ENCODE data around the gene ARHGAP6. TPM values are rescaled to one million over a fixed set of nuclear protein-coding genes. Genes with fewer than 3 reads are reported as not detected.
A peak's percentile ranks its signal among the peaks of the same experiment; 100 is the strongest.

The ARHGAP6 gene
- total RNA-seq, 1 donor from 2014 or later = 33.6 TPM

GRCh38 chrX:11393949-11394654, 271.6 kb downstream of the ARHGAP6 start:
- Histone ChIP-seq H3K27ac (no peak overlapping the region), H3K27me3 (no peaks in the 10 kb centered on the region), H3K9me3 (no peaks in the 10 kb centered on the region), H3K36me3 (no peaks in the 10 kb centered on the region), H3K4me3 (no peak overlapping the region), H3K4me1 (peaks cover 0 to 9% of the 10 kb centered on the region in 2 donors)
- intact Hi-C loops (cut with DNase I) = no loop called here
- no peak for TF ChIP-seq CTCF (IDR thresholded peaks at IDR 0.05)
- DNase-seq (ENCODE audit: low spot score in 2 of 2) = no peak

GRCh38 chrX:11386812-11387211, 278.9 kb downstream of the ARHGAP6 start:
- Histone ChIP-seq H3K9me3 (no peaks in the 10 kb centered on the region), H3K4me1 (peaks cover 4 to 28% of the 10 kb centered on the region in 2 donors), H3K4me3 (no peak overlapping the region), H3K27ac (peak overlapping the region; percentile 69 to 74), H3K36me3 (no peaks in the 10 kb centered on the region), H3K27me3 (no peaks in the 10 kb centered on the region)
- no peak for DNase-seq (ENCODE audit: low spot score in 2 of 2)
- TF ChIP-seq CTCF (IDR thresholded peaks at IDR 0.05) = no peak
- intact Hi-C loops (cut with DNase I) = loop anchor here (10.0 kb wide), 1 partner anchor 368 kb away; the partner anchor contains the start of gene MSL3

- Histone ChIP-seq H3K9me3 (no peaks in the 10 kb centered on the region), H3K27me3 (no peaks in the 10 kb centered on the region), H3K4me3 (no peak overlapping the region), H3K36me3 (no peaks in the 10 kb centered on the region), H3K27ac (peak overlapping the region; percentile 69 to 74), H3K4me1 (peaks cover 4 to 30% of the 10 kb centered on the region in 2 donors)
- intact Hi-C loops (cut with DNase I) = loop anchor here (10.0 kb wide), 1 partner anchor 369 kb away; the partner anchor contains the start of gene MSL3
- no peak for TF ChIP-seq CTCF (IDR thresholded peaks at IDR 0.05)
- peak in 1 of 2 donors; percentile 73 for DNase-seq (ENCODE audit: low spot score in 2 of 2)
These were observed 279.7 kb downstream of the ARHGAP6 start for GRCh38 chrX:11386001-11386523.

GRCh38 chrX:11382930-11383329, 282.8 kb downstream of the ARHGAP6 start:
- intact Hi-C loops (cut with DNase I) = loop anchor here (5.0 to 10.0 kb wide), 4 partner anchors 54 to 372 kb away; partner anchors contain the start of gene MSL3
- Histone ChIP-seq H3K36me3 (no peaks in the 10 kb centered on the region), H3K9me3 (no peaks in the 10 kb centered on the region), H3K27me3 (no peaks in the 10 kb centered on the region), H3K4me1 (peaks cover 4 to 35% of the 10 kb centered on the region in 2 donors), H3K27ac (peak overlapping the region; percentile 15 to 16), H3K4me3 (no peak overlapping the region)
- no peak for TF ChIP-seq CTCF (IDR thresholded peaks at IDR 0.05)
- DNase-seq (ENCODE audit: low spot score in 2 of 2) = no peak

GRCh38 chrX:11381464-11381863, 284.3 kb downstream of the ARHGAP6 start:
- DNase-seq (ENCODE audit: low spot score in 2 of 2) = peak in 1 of 2 donors; percentile 79
- Histone ChIP-seq H3K4me3 (no peak overlapping the region), H3K27me3 (no peaks in the 10 kb centered on the region), H3K9me3 (no peaks in the 10 kb centered on the region), H3K27ac (peak overlapping the region; percentile 61), H3K4me1 (peaks cover 4 to 29% of the 10 kb centered on the region in 2 donors), H3K36me3 (no peaks in the 10 kb centered on the region)
- peak; percentile 19 to 63 (median 61) for TF ChIP-seq CTCF (IDR thresholded peaks at IDR 0.05)
- intact Hi-C loops (cut with DNase I) = loop anchor here (2.0 to 10.0 kb wide), 5 partner anchors 56 to 373 kb away; partner anchors contain the start of gene MSL3

Data from ascending aorta (tissue), 2 donors.